Right lobe of liver (tissue), 4 donors: ENCODE results near the gene TMUB2.

Experiments
- POLR2A ChIP-seq: fragments of 450-650 bp; IDR thresholded peaks from one replicate; pipeline ENCODE4 v1.6.1; 2017; ENCODE audit warnings: antibody characterized with exemption, mild to moderate bottlenecking
- TF ChIP-seq, protein P1 (sequence below), 4 donors: fragments of 200-600 bp in 3 of 4; fragments of 450-650 bp in 1 of 4; IDR thresholded peaks; one replicate each; pipeline versions ENCODE4 v1.5.1 to v1.8.0; 2016 to 2022; ENCODE audit warnings: antibody characterized with exemption in 4 of 4, mild to moderate bottlenecking in 2 of 4
- donor health status: DM: no; HTN: no; CAD: no.
- donor health status: DM: no; HTN: no; CAD: no.
- donor health status: DM: no; HTN: yes; CAD: no.

- TF ChIP-seq, protein P1, sequence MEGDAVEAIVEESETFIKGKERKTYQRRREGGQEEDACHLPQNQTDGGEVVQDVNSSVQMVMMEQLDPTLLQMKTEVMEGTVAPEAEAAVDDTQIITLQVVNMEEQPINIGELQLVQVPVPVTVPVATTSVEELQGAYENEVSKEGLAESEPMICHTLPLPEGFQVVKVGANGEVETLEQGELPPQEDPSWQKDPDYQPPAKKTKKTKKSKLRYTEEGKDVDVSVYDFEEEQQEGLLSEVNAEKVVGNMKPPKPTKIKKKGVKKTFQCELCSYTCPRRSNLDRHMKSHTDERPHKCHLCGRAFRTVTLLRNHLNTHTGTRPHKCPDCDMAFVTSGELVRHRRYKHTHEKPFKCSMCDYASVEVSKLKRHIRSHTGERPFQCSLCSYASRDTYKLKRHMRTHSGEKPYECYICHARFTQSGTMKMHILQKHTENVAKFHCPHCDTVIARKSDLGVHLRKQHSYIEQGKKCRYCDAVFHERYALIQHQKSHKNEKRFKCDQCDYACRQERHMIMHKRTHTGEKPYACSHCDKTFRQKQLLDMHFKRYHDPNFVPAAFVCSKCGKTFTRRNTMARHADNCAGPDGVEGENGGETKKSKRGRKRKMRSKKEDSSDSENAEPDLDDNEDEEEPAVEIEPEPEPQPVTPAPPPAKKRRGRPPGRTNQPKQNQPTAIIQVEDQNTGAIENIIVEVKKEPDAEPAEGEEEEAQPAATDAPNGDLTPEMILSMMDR (IDR thresholded peaks at IDR 0.05): no peak
- TF ChIP-seq POLR2A: no peak
These were observed 21.0 kb downstream of the TMUB2 start for GRCh38 chr17:44207743-44208142.
